ENCODE data around the gene KIAA1671.
"Not testable (repeated sequence)": the region's sequence is repeated elsewhere in the genome, so short reads cannot be mapped to it uniquely, and the experiment has no call there.

Gene KIAA1671

DNA sequence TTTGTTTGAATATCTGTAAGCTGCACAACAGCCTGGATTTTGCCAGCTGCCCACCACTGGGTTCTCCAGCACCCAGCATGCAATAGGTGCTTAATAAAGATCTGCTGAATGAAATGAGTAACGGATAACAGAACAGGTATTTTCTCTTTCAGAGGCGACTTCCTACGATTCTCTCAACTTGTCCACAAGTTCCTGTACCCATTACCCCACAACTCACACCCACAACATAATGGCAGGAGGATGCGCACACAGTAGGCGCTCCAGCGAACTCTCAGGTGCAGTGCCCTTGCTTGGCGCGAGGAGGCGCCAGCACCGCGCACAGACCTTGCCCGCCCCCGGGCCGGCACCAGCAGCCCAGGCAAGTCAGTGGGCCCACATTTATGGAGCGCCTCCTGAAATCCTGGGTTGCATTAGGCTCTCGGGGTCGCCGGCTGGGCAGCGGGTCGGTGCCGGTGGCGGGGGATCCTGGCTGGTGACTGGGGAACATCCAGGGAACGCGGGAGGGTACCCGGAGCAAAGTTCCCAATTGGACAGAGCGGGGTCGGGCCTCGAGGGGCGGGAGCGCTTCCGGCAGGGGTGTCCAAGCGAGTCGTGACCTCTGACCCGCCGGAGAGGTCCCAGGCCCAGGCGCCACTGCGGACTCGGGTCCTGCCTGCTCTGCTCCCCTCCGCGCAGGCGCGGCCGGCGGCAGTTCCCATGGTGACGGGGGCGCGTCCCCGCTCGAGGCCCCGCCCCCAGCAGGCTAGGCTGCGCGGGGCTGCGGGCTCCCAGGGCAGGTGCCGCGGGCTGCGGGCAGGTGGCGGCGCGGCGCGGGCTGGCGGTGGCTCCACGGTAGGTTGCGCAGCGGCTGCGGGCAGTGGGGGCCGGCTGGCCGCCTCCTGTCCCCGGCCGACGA lies at the start of gene KIAA1671:
TSS of gene KIAA1671 (plus strand) at position 775 of the 895 bp plus-strand sequence. CDS start 75,284 bp downstream, outside the sequence.
- peak; percentile 56 to 67 for DNase-seq

GRCh38 chr22:24905909-24906308 lies 46.6 kb upstream of the KIAA1671 start:
- DNase-seq: no peak

GRCh38 chr22:24907101-24907500 lies 45.4 kb upstream of the KIAA1671 start:
- DNase-seq: not testable (repeated sequence)

- DNase-seq: no peak
Measured at GRCh38 chr22:24920029-24920428, 32.5 kb upstream of the KIAA1671 start.

- no peak for DNase-seq
Measured at GRCh38 chr22:24925586-24926427, 26.7 kb upstream of the KIAA1671 start.

DNA sequence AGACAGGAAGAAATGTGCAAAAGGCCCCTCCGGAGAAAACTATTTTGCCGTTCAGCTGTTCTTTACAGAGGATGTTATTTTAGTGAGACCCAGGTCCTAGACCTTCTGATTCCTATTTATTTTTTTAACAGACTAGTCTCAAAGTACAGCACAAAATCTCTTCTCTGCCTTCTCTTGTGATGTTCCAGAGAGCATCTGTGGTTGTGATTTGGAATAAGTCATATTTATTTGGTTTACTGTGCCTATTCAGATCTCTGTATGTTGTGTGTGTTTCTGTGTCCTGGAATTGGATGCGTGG lies 26.1 kb upstream of the KIAA1671 start:
- no peak for DNase-seq

- no peak for DNase-seq
Measured at GRCh38 chr22:24926849-24927579, 25.5 kb upstream of the KIAA1671 start.

- no peak for DNase-seq
Measured at GRCh38 chr22:24928322-24928721, 24.2 kb upstream of the KIAA1671 start.

- DNase-seq: no peak
Measured at GRCh38 chr22:24930678-24931077, 21.8 kb upstream of the KIAA1671 start.

GRCh38 chr22:24935771-24936483 lies 16.6 kb upstream of the KIAA1671 start:
- no peak for DNase-seq

GRCh38 chr22:24937114-24937513 lies 15.4 kb upstream of the KIAA1671 start:
- DNase-seq: no peak

DNA sequence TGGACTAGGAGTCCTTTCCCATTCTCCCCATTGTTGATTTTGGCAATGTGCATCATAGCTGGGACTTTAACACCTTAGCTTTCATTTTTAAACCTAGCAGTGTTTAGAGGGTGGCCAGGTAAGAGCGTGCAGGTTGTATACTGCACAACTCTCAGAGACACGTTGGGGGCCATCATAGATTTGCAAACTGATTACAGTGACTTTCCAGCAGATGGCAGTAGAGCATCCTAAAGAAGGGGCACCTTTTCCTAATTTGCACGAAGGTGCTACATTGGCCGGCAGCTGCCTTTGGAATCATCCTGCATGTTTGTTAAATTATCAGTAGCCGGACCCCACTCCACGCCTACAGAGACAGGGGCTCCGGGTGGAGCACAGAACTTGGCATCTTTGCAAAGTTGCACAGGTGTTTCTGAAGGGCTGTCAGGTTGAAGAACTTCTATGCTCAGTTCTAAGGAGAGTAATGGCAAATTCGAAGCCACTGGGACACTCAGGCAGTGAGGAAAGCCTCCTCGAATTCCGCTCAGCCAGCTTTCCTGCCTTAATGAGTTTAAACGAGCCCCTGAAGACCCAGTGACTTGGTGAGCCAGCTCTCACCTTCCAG lies 13.7 kb upstream of the KIAA1671 start:
- peak; percentile 35 to 44 for DNase-seq

- no peak for DNase-seq
Measured at GRCh38 chr22:24942301-24942700, 10.2 kb upstream of the KIAA1671 start.

DNA sequence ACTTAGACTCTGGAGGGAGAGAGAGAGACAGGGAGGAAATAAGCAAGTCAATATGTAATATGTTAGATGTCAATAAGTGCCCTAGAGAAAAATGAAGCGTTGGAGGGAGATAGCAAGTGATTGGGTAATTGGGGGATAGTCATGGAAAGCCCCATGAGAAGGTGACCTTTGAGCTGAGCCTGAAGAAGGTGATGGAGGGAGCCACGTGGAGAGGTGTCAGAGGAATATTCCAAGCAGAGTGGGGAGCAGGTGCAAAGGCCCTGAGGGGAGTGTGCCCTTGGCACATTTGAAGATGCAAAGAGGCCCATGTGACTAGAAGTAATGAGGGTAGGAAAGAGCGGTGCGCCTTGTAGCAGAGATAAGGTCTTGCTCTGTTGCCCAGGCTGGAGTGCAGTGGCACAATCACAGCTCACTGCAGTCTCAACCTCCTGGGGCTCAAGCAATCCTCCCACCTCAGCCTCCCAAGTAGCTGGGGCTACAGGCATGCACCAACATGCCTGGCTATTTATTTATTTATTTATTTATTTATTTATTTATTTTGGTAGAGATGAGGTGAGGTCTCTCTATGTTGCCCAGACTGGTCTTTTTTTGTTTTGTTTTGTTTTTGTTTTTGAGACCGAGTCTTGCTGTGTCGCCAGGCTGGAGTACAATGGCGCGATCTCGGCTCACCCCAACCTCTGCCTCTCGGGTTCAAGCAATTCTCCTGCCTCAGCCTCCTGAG lies 8.1 kb upstream of the KIAA1671 start:
- no peak for DNase-seq

DNA sequence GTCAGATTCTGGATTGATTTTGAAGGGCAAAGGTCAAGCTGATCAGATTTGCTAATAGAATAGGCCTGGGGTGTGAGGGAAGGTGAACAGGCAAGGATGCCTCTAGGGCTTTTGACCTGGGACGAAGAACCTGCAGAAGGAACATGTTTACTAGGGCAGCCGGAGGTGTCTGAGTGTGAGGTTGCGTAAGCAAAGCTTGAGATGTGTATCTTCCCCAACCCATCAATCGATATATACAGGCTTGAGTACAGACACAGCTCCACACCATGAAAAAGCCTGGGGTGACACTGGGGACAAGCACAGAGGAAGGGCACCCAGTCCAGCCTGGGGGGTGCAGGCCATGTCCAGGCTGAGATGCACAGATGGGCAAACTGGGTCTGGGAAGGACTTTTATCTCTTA lies 7.1 kb upstream of the KIAA1671 start:
- no peak for DNase-seq

DNA sequence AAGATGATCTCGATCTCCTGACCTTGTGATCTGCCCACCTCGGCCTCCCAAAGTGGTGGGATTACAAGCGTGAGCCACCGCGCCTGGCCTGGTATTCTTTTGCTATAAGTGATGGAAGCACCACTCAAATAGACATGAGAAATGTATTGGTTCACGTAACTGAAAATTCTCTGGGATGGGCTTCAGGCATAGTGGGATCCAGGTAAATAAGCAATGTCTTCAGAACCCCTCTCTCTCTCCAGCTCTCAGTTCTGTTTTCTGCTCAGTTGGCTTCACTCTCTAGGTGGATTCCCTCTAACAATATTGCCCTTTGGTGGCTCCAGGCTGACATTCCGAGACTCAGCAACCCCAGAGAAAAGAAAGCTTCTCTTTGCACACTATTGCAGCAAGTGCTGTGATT lies 5.1 kb upstream of the KIAA1671 start:
- DNase-seq: no peak

- peak in 1 of 2 experiments; percentile 13 for DNase-seq
Measured at GRCh38 chr22:24947881-24948280, 4.6 kb upstream of the KIAA1671 start.

- no peak for DNase-seq
Measured at GRCh38 chr22:24948356-24949202, 3.9 kb upstream of the KIAA1671 start.

DNA sequence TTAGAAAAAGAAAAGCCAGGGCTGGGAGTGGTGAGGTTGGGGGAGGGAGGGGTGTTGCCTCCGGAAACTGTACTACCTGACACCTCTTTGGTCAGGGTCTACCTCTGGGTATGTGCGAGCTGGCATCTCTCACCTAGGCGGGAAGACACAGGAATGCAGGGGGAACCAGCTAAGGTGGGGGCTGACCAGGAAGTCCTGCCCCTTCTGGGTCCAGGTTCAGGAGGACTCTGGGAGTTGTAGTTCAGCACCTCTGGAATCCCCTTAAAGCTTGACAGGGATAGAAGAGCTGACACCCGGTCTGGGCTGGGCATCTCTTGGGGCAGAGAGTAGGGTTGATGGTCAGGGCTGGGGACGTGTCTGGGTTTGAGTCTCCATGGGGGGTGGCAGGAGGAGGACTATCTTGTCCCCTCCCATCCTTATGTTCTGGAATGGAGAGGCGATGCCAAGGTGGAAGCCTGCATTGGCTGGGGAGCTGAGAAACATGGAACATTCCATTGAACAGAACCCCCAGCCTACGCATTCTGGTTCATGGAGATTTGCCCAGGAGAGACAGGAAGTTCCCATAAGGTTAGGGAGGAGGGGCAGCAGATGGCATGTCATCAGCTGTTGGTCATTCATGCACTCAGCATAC lies 2.1 kb upstream of the KIAA1671 start:
- peak in 1 of 2 experiments; percentile 8 for DNase-seq

GRCh38 chr22:24952837-24953383 lies 394 bp downstream of the KIAA1671 start:
- DNase-seq: peak in 1 of 2 experiments; percentile 36

All from NCI-H2081 (cell line).